A549 (cell line): ENCODE measurements around the gene SPOCK2. TPM values are rescaled to one million over a fixed set of nuclear protein-coding genes. Genes with fewer than 3 reads are reported as not detected.

ENCODE experiments used
- ATAC-seq, 2 experiments: fragments of 200-7000 bp in 1 of 2; fragments of >200 bp in 1 of 2; cut with Nextera tagmentation in 1 of 2; cut with Tn5 transposase in 1 of 2; 3 replicates each; pipeline versions ENCODE4 v1.8.0 to v1.9.1; 2018 to 2020; ENCODE audit warnings: mild to moderate bottlenecking in 1 of 2, moderate library complexity in 1 of 2
- CTCF ChIA-PET: fragments of 300-600 bp; sonication (Branson Sonifier 250); formaldehyde crosslinking; extraction: SDS; loops from one replicate; lab custom pipeline; 2021; ENCODE audit warnings: antibody characterized with exemption, inconsistent platforms; lab: Yijun Ruan, JAX
- POLR2A ChIA-PET: fragments of 350-600 bp; formaldehyde crosslinking; extraction: SDS; loops from one replicate; lab custom pipeline; 2021; ENCODE audit warnings: antibody characterized with exemption, inconsistent platforms; lab: Yijun Ruan, JAX
- DNase-seq, 2 experiments: peaks; one replicate each; pipeline versions ENCODE4 v3.0.0 to v3.0.0-alpha.2; 2011 to 2016; ENCODE audit warnings: low read depth in 1 of 2, low spot score in 1 of 2
- FAIRE-seq: peaks from 2 replicates; lab custom pipeline; 2011; peaks lifted over from hg19 to GRCh38; lab: Jason Lieb, UNC
- H3K27ac ChIP-seq, 2 experiments: fragments of >200 bp; sonication (Bioruptor Twin); formaldehyde crosslinking; 3 replicates each; pipeline ENCODE4 v1.5.1; 2016 to 2017
- H3K4me1 ChIP-seq: fragments of >200 bp; sonication (Bioruptor Twin); formaldehyde crosslinking; 3 replicates; pipeline ENCODE4 v1.6.1; 2016
- H3K4me2 ChIP-seq: fragments of >200 bp; sonication (Bioruptor Twin); formaldehyde crosslinking; 3 replicates; pipeline ENCODE4 v1.6.1; 2016
- H3K4me3 ChIP-seq: fragments of >200 bp; sonication (Bioruptor Twin); formaldehyde crosslinking; 3 replicates; pipeline ENCODE4 v1.5.1; 2016
- H3K9me3 ChIP-seq: fragments of >200 bp; sonication (Bioruptor Twin); formaldehyde crosslinking; 3 replicates; pipeline ENCODE4 v1.6.1; 2016
- ATOH8 ChIP-seq: fragments of 250-450 bp; sonication (Bioruptor Pico); IDR thresholded peaks from 2 replicates; pipeline ENCODE4 v1.5.0; 2020; ENCODE audit warnings: low read depth, mild to moderate bottlenecking, moderate library complexity
- BHLHE40 ChIP-seq: IDR thresholded peaks from 2 replicates; pipeline ENCODE4 v1.6.1; 2012; ENCODE audit warnings: low read depth, low read length, inconsistent platforms
- CEBPB ChIP-seq, 2 experiments: fragments of >200 bp in 1 of 2; sonication (Bioruptor Twin) in 1 of 2; formaldehyde crosslinking in 1 of 2; IDR thresholded peaks; 2 replicates each; pipeline ENCODE4 v1.6.1; 2012 to 2016
- E2F6 ChIP-seq: IDR thresholded peaks from 2 replicates; pipeline ENCODE4 v1.6.1; 2012; ENCODE audit warnings: low read depth, borderline replicate concordance
- EHF ChIP-seq: fragments of 250-450 bp; sonication (Bioruptor Pico); IDR thresholded peaks from 2 replicates; pipeline ENCODE4 v1.5.0; 2020; ENCODE audit warnings: mild to moderate bottlenecking
- FOXS1 ChIP-seq: fragments of 250-450 bp; sonication (Bioruptor Pico); IDR thresholded peaks from 2 replicates; pipeline ENCODE4 v1.5.0; 2020; ENCODE audit warnings: mild to moderate bottlenecking, moderate library complexity
- GATA3 ChIP-seq: IDR thresholded peaks from 2 replicates; pipeline ENCODE4 v1.6.1; 2012; ENCODE audit warnings: borderline replicate concordance
- HEYL ChIP-seq: fragments of 250-450 bp; sonication (Bioruptor Pico); IDR thresholded peaks from 2 replicates; pipeline ENCODE4 v1.8.0; 2021; ENCODE audit warnings: mild to moderate bottlenecking, moderate library complexity
- HMGXB4 ChIP-seq: fragments of 250-450 bp; sonication (Bioruptor Pico); IDR thresholded peaks from 2 replicates; pipeline ENCODE4 v1.5.0; 2021; ENCODE audit warnings: mild to moderate bottlenecking, moderate library complexity, borderline replicate concordance
- HOXB13 ChIP-seq: fragments of 250-450 bp; sonication (Bioruptor Pico); IDR thresholded peaks from 2 replicates; pipeline ENCODE4 v1.5.0; 2020; ENCODE audit warnings: low read depth, mild to moderate bottlenecking, moderate library complexity
- JUN ChIP-seq, 2 experiments: fragments of >200 bp; sonication (Bioruptor Twin); formaldehyde crosslinking; IDR thresholded peaks; 2 replicates in 1 of 2; 3 replicates in 1 of 2; pipeline ENCODE4 v1.6.1; 2016 to 2017
- KDM5A ChIP-seq: fragments of 200-600 bp; sonication (generic); IDR thresholded peaks from 2 replicates; pipeline ENCODE4 v1.6.1; 2016; ENCODE audit warnings: antibody characterized with exemption, mild to moderate bottlenecking
- MAFK ChIP-seq: fragments of 450-650 bp; IDR thresholded peaks from 2 replicates; pipeline ENCODE4 v1.6.1; 2014; ENCODE audit not compliant: partially characterized antibody
- MAZ ChIP-seq: fragments of 150-350 bp; IDR thresholded peaks from 2 replicates; pipeline ENCODE4 v1.6.1; 2014; ENCODE audit warnings: antibody characterized with exemption, low read depth, low read length, borderline replicate concordance
- PHF8 ChIP-seq: fragments of 200-600 bp; sonication (generic); IDR thresholded peaks from 2 replicates; pipeline ENCODE4 v1.6.1; 2016; ENCODE audit warnings: low read depth, mild to moderate bottlenecking, antibody characterized with exemption, moderate library complexity, borderline replicate concordance
- POLR2AphosphoS2 ChIP-seq: conservative IDR thresholded peaks from 2 replicates; pipeline ENCODE4 v1.6.1; 2012; ENCODE audit warnings: low read length, improper control_type of control experiment, inconsistent platforms
- RAD21 ChIP-seq, 2 experiments: fragments of >200 bp in 1 of 2; sonication (Bioruptor Twin) in 1 of 2; formaldehyde crosslinking in 1 of 2; IDR thresholded peaks in 1 of 2; conservative IDR thresholded peaks in 1 of 2; 2 replicates in 1 of 2; 3 replicates in 1 of 2; pipeline ENCODE4 v1.6.1; 2012 to 2018; ENCODE audit warnings: inconsistent platforms in 1 of 2
- RCOR1 ChIP-seq: fragments of 150-350 bp; IDR thresholded peaks from 2 replicates; pipeline ENCODE4 v1.6.1; 2014; ENCODE audit warnings: antibody characterized with exemption, low read length, low read depth
- REST ChIP-seq: fragments of 200-600 bp; sonication (generic); IDR thresholded peaks from 2 replicates; pipeline ENCODE4 v1.6.1; 2016; ENCODE audit warnings: antibody characterized with exemption, mild to moderate bottlenecking, moderate library complexity
- RFX5 ChIP-seq: fragments of 450-650 bp; IDR thresholded peaks from 2 replicates; pipeline ENCODE4 v1.7.1; 2014; ENCODE audit warnings: antibody characterized with exemption, mild to moderate bottlenecking, moderate library complexity
- RNF2 ChIP-seq: fragments of 200-600 bp; sonication (generic); IDR thresholded peaks from 2 replicates; pipeline ENCODE4 v1.6.1; 2016; ENCODE audit warnings: low read depth, mild to moderate bottlenecking, antibody characterized with exemption, moderate library complexity, borderline replicate concordance
- SREBF2 ChIP-seq: fragments of 450-650 bp; IDR thresholded peaks from 2 replicates; pipeline ENCODE4 v1.6.1; 2014; ENCODE audit warnings: mild to moderate bottlenecking, moderate library complexity
- TFCP2L1 ChIP-seq: fragments of 250-450 bp; sonication (Bioruptor Pico); IDR thresholded peaks from 2 replicates; pipeline ENCODE4 v1.5.0; 2021; ENCODE audit warnings: mild to moderate bottlenecking
- WGBS: methylation state at CpG from one replicate; pipeline ENCODE4 v1.1.6; 2017; ENCODE audit errors: missing lambda C conversion rate; 5-methylcytosine and 5-hydroxymethylcytosine counted together
- polyA plus RNA-seq, 4 experiments: library from polyadenylated mRNA; depleted of rRNA in 3 of 4; stranded (reverse); fragments of >200 nt; fragmentation: RNase III in 1 of 4; extraction: RNeasy Plus Mini Kit Qiagen cat#74134 plus additional on column Dnase treatment in 1 of 4; gene quantifications; 2 replicates in 3 of 4; 3 replicates in 1 of 4; pipeline ENCODE4 v1.2.3, GENCODE V29; 2011 to 2017

SPOCK2 gene
- polyA plus RNA-seq, 2 of the 4 experiments (the other 2 are of a cell fraction) = 0.52 to 0.67 TPM

- no peaks in the 10 kb centered on the region for H3K9me3 ChIP-seq
- no peak overlapping the region for H3K4me3 ChIP-seq
- no peak for DNase-seq
- peak overlapping the region; percentile 63; the same call in 1 of the 3 replicates for H3K4me2 ChIP-seq
- FAIRE-seq = no peak
- ChIA-PET CTCF (interaction anchor here (0.7 to 1.9 kb wide), 5 partner anchors 14 to 123 kb away, joined by 3 to 12 read pairs (median 5); no protein-coding TSS in a partner anchor), POLR2A (interaction anchor here (0.9 kb wide), 1 partner anchor 33 kb away, joined by 6 read pairs; no protein-coding TSS in a partner anchor)
- ATAC-seq = no peak
- WGBS = 97% methylated on average over 10 of the region's 10 CpGs
- peak overlapping the region; percentile 69 to 71; a peak in 4 of 6 replicates for H3K27ac ChIP-seq
- peaks cover 44% of the 10 kb centered on the region for H3K4me1 ChIP-seq
- TF ChIP-seq HMGXB4 = no peak
- TF ChIP-seq SREBF2 = no peak
- TF ChIP-seq EHF (CRISPR knock-in tag) = no peak
- no peak for TF ChIP-seq ATOH8
- TF ChIP-seq FOXS1 = no peak
- TF ChIP-seq TFCP2L1 (CRISPR knock-in tag) = no peak
- no peak for TF ChIP-seq RCOR1
- no peak for TF ChIP-seq PHF8
- TF ChIP-seq MAZ = no peak
- TF ChIP-seq CEBPB (IDR thresholded peaks at IDR 0.05) = no peak
- no peak for TF ChIP-seq POLR2AphosphoS2
- TF ChIP-seq HEYL = no peak
- no peak for TF ChIP-seq RFX5
- TF ChIP-seq RAD21 (conservative IDR thresholded peaks at IDR 0.05 in 1 of 2, IDR thresholded peaks at IDR 0.05 in 1 of 2) = no peak
- no peak for TF ChIP-seq RNF2
Measured at GRCh38 chr10:72099600-72099921, 11.2 kb upstream of the SPOCK2 start.

GRCh38 chr10:72098836-72099599, 10.7 kb upstream of the SPOCK2 start:
- FAIRE-seq (no peak), DNase-seq (no peak), ATAC-seq (no peak)
- 83% methylated on average over 6 of the region's 6 CpGs for WGBS
- H3K27ac ChIP-seq = peak overlapping the region; percentile 69 to 71
- no peaks in the 10 kb centered on the region for H3K9me3 ChIP-seq
- peaks cover 48% of the 10 kb centered on the region for H3K4me1 ChIP-seq
- peak overlapping the region; percentile 63 for H3K4me2 ChIP-seq
- no peak overlapping the region for H3K4me3 ChIP-seq
- ChIA-PET CTCF (interaction anchor here (0.6 to 1.9 kb wide), 6 partner anchors 14 to 1073 kb away, joined by 3 to 12 read pairs (median 4); no protein-coding TSS in a partner anchor), POLR2A (interaction anchor here (0.9 kb wide), 1 partner anchor 34 kb away, joined by 6 read pairs; no protein-coding TSS in a partner anchor)
- TF ChIP-seq GATA3 = no peak
- no peak for TF ChIP-seq BHLHE40
- no peak for TF ChIP-seq JUN (IDR thresholded peaks at IDR 0.05)
- no peak for TF ChIP-seq HOXB13 (CRISPR knock-in tag)
- TF ChIP-seq REST = no peak
- no peak for TF ChIP-seq KDM5A
- TF ChIP-seq MAFK = no peak
- no peak for TF ChIP-seq E2F6
